ENCODE results near the gene CHRNB1.
A peak's percentile ranks its signal among the peaks of the same experiment; 100 is the strongest.

Gene CHRNB1

GRCh38 chr17:7406235-7406825 is 38.5 kb upstream of the CHRNB1 start:
- Histone ChIP-seq H3K4me2 (ENCODE audit: low read length) (no peak overlapping the region), H3K27me3 (ENCODE audit: insufficient read depth, low read length) (no peaks in the 10 kb centered on the region), H2BK120ac (ENCODE audit: insufficient read depth, low read length, poor library complexity) (no peak overlapping the region), H3K36me3 (ENCODE audit: control insufficient read depth in 1 of 2, insufficient read depth in 2 of 2, low read length in 2 of 2) (peaks cover 17 to 18% of the 10 kb centered on the region in 2 experiments), H3K18ac (ENCODE audit: low read length) (no peak overlapping the region), H4K12ac (ENCODE audit: low read depth, low read length) (no peak overlapping the region), H3K4me3 (ENCODE audit: low read depth, low read length) (no peak overlapping the region), H2BK12ac (ENCODE audit: low read length) (no peak overlapping the region), H2BK5ac (ENCODE audit: low read depth, low read length, poor library complexity) (no peak overlapping the region), H2AFZ (ENCODE audit: insufficient read depth, low read length, poor library complexity) (no peak overlapping the region), H3K9me3 (ENCODE audit: insufficient read depth, low read depth, low read length) (no peaks in the 10 kb centered on the region), H3K9ac (ENCODE audit: low read length) (no peak overlapping the region), H3K23ac (ENCODE audit: low read length) (no peak overlapping the region), H3K4ac (ENCODE audit: low read depth, low read length) (no peak overlapping the region), H3K27ac (ENCODE audit: low read depth, low read length) (no peak overlapping the region), H2AK5ac (ENCODE audit: low read length) (no peak overlapping the region), H3K14ac (ENCODE audit: low read length) (no peak overlapping the region), H3K79me1 (ENCODE audit: low read length) (peaks cover 15% of the 10 kb centered on the region), H4K8ac (ENCODE audit: low read depth, low read length) (no peak overlapping the region), H4K91ac (ENCODE audit: low read depth, low read length) (no peak overlapping the region), H3K4me1 (ENCODE audit: control insufficient read depth in 1 of 2, insufficient read depth in 2 of 2, low read length in 2 of 2) (peaks cover 4 to 12% of the 10 kb centered on the region in 2 experiments), H3K79me2 (ENCODE audit: control insufficient read depth, insufficient read depth, low read length, poor library complexity) (peaks cover 3% of the 10 kb centered on the region)
- WGBS (ENCODE audit: extremely low coverage, insufficient coverage, insufficient read length), result no CpG with 5 or more reads among the region's 12 CpGs
- no peak for DNase-seq

DNA sequence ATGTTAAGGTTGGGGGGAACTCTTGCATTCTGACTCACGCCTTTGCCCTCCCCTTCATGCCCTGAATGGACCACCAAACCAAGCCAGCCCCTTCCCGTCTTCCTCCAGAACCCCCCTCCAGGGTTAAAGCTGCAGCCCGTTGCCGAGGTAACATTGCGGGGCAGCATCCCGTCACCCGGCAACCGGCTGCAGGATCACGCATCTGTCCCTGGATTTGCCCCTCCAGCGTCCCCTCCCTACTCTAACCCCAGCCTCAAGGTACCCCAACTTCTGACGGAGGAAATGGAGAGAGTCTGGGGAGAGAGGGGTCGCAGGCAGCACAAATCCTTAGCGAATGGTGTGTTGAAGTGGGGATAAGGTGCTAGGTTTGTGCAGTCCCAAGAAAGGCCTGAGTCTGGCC is 37.8 kb upstream of the CHRNB1 start:
- no peak overlapping the region for H2AK5ac ChIP-seq (ENCODE audit: low read length)
- peaks cover 3% of the 10 kb centered on the region for H3K79me2 ChIP-seq (ENCODE audit: control insufficient read depth, insufficient read depth, low read length, poor library complexity)
- H3K14ac ChIP-seq (ENCODE audit: low read length), result no peak overlapping the region
- no peak overlapping the region for H4K12ac ChIP-seq (ENCODE audit: low read depth, low read length)
- no CpG with 5 or more reads among the region's 13 CpGs for WGBS (ENCODE audit: extremely low coverage, insufficient coverage, insufficient read length)
- no peaks in the 10 kb centered on the region for H3K27me3 ChIP-seq (ENCODE audit: insufficient read depth, low read length)
- H2BK120ac ChIP-seq (ENCODE audit: insufficient read depth, low read length, poor library complexity), result no peak overlapping the region
- peaks cover 17 to 18% of the 10 kb centered on the region in 2 experiments for H3K36me3 ChIP-seq (ENCODE audit: control insufficient read depth in 1 of 2, insufficient read depth in 2 of 2, low read length in 2 of 2)
- H3K4me3 ChIP-seq (ENCODE audit: low read depth, low read length), result no peak overlapping the region
- H3K23ac ChIP-seq (ENCODE audit: low read length), result no peak overlapping the region
- no peak for DNase-seq
- H3K4me2 ChIP-seq (ENCODE audit: low read length), result no peak overlapping the region
- H3K79me1 ChIP-seq (ENCODE audit: low read length), result peaks cover 15% of the 10 kb centered on the region
- H2BK5ac ChIP-seq (ENCODE audit: low read depth, low read length, poor library complexity), result no peak overlapping the region
- no peak overlapping the region for H4K91ac ChIP-seq (ENCODE audit: low read depth, low read length)
- no peak overlapping the region for H4K8ac ChIP-seq (ENCODE audit: low read depth, low read length)
- H3K18ac ChIP-seq (ENCODE audit: low read length), result no peak overlapping the region
- H3K27ac ChIP-seq (ENCODE audit: low read depth, low read length), result no peak overlapping the region
- H2AFZ ChIP-seq (ENCODE audit: insufficient read depth, low read length, poor library complexity), result no peak overlapping the region
- H2BK12ac ChIP-seq (ENCODE audit: low read length), result no peak overlapping the region
- H3K4ac ChIP-seq (ENCODE audit: low read depth, low read length), result no peak overlapping the region
- peaks cover 4 to 12% of the 10 kb centered on the region in 2 experiments for H3K4me1 ChIP-seq (ENCODE audit: control insufficient read depth in 1 of 2, insufficient read depth in 2 of 2, low read length in 2 of 2)
- no peaks in the 10 kb centered on the region for H3K9me3 ChIP-seq (ENCODE audit: insufficient read depth, low read depth, low read length)
- H3K9ac ChIP-seq (ENCODE audit: low read length), result no peak overlapping the region

DNA sequence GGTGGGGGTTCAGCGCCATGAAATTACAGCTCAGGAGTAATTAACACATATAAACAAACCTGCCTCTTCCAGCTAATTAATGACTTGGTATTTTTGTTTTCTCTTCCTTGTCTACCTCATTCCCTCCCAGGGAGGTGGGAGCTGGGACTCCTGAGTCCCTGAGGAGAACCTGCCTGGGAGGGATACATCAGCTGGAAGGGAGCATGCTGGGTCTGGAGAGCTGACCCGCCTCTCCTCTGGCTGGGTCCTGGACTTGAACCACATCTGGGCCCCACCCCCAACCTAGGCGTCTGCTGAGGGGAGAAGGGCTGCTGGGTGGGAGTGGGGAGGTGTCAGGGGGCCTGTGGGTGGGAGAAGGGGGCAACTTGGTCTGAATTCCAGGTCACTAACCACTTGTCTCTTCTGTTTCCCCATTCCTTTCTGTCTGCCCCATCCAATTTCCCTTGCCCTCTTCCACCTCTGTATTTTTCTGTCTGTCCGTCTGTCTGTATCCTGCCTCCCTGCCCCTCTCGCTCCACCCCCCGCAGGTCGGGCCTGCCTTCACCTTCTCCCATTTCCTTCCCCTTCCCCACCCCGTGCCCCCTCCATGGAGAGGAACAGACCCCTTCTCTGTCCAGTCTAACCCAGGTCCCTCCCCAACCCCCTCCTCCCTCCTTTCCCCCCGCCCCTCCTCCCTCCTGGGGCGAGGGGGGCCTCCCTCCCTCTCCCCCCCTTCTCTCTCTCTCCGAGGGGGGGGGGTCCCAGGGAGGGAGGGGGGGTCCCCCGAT is 37.2 kb upstream of the CHRNB1 start, which contains the start of gene NLGN2:
NLGN2 (plus strand) TSS at position 361 of the 767 bp plus-strand sequence. CDS start 411 bp downstream, outside the sequence.
- Histone ChIP-seq H2AFZ (ENCODE audit: insufficient read depth, low read length, poor library complexity) (no peak within 1 kb of the TSS), H4K8ac (ENCODE audit: low read depth, low read length) (no peak within 1 kb of the TSS), H3K4me3 (ENCODE audit: low read depth, low read length) (no peak within 1 kb of the TSS), H3K79me2 (ENCODE audit: control insufficient read depth, insufficient read depth, low read length, poor library complexity) (peaks cover 3% of the 10 kb centered on the region), H3K23ac (ENCODE audit: low read length) (no peak within 1 kb of the TSS), H3K18ac (ENCODE audit: low read length) (no peak within 1 kb of the TSS), H2BK120ac (ENCODE audit: insufficient read depth, low read length, poor library complexity) (no peak within 1 kb of the TSS), H3K79me1 (ENCODE audit: low read length) (peaks cover 15% of the 10 kb centered on the region), H3K4me1 (ENCODE audit: control insufficient read depth in 1 of 2, insufficient read depth in 2 of 2, low read length in 2 of 2) (peaks cover 4 to 12% of the 10 kb centered on the region in 2 experiments), H3K27me3 (ENCODE audit: insufficient read depth, low read length) (no peaks in the 10 kb centered on the region), H3K14ac (ENCODE audit: low read length) (no peak within 1 kb of the TSS), H4K91ac (ENCODE audit: low read depth, low read length) (no peak within 1 kb of the TSS), H3K9me3 (ENCODE audit: insufficient read depth, low read depth, low read length) (no peaks in the 10 kb centered on the region), H3K9ac (ENCODE audit: low read length) (no peak within 1 kb of the TSS), H4K12ac (ENCODE audit: low read depth, low read length) (no peak within 1 kb of the TSS), H2AK5ac (ENCODE audit: low read length) (no peak within 1 kb of the TSS), H3K4me2 (ENCODE audit: low read length) (no peak within 1 kb of the TSS), H2BK12ac (ENCODE audit: low read length) (no peak within 1 kb of the TSS), H3K36me3 (ENCODE audit: control insufficient read depth in 1 of 2, insufficient read depth in 2 of 2, low read length in 2 of 2) (peaks cover 17 to 18% of the 10 kb centered on the region in 2 experiments), H2BK5ac (ENCODE audit: low read depth, low read length, poor library complexity) (no peak within 1 kb of the TSS), H3K27ac (ENCODE audit: low read depth, low read length) (no peak within 1 kb of the TSS), H3K4ac (ENCODE audit: low read depth, low read length) (no peak within 1 kb of the TSS)
- peak in 1 of 2 donors; percentile 15 for DNase-seq
- no CpG with 5 or more reads among the region's 12 CpGs for WGBS (ENCODE audit: extremely low coverage, insufficient coverage, insufficient read length)

GRCh38 chr17:7408252-7408727 is 36.6 kb upstream of the CHRNB1 start:
- no peak overlapping the region for H3K4ac ChIP-seq (ENCODE audit: low read depth, low read length)
- peaks cover 17 to 18% of the 10 kb centered on the region in 2 experiments for H3K36me3 ChIP-seq (ENCODE audit: control insufficient read depth in 1 of 2, insufficient read depth in 2 of 2, low read length in 2 of 2)
- H3K9me3 ChIP-seq (ENCODE audit: insufficient read depth, low read depth, low read length), result no peaks in the 10 kb centered on the region
- H3K4me1 ChIP-seq (ENCODE audit: control insufficient read depth in 1 of 2, insufficient read depth in 2 of 2, low read length in 2 of 2), result peaks cover under 1 to 7% of the 10 kb centered on the region in 2 experiments
- DNase-seq, result peak; percentile 85 to 89
- H3K18ac ChIP-seq (ENCODE audit: low read length), result no peak overlapping the region
- no peak overlapping the region for H3K4me2 ChIP-seq (ENCODE audit: low read length)
- H2BK120ac ChIP-seq (ENCODE audit: insufficient read depth, low read length, poor library complexity), result no peak overlapping the region
- no peak overlapping the region for H4K91ac ChIP-seq (ENCODE audit: low read depth, low read length)
- H3K4me3 ChIP-seq (ENCODE audit: low read depth, low read length), result no peak overlapping the region
- H2BK12ac ChIP-seq (ENCODE audit: low read length), result no peak overlapping the region
- no peak overlapping the region for H2AFZ ChIP-seq (ENCODE audit: insufficient read depth, low read length, poor library complexity)
- H3K27ac ChIP-seq (ENCODE audit: low read depth, low read length), result no peak overlapping the region
- no peaks in the 10 kb centered on the region for H3K27me3 ChIP-seq (ENCODE audit: insufficient read depth, low read length)
- no peak overlapping the region for H2AK5ac ChIP-seq (ENCODE audit: low read length)
- H3K9ac ChIP-seq (ENCODE audit: low read length), result no peak overlapping the region
- H3K23ac ChIP-seq (ENCODE audit: low read length), result no peak overlapping the region
- no peak overlapping the region for H4K8ac ChIP-seq (ENCODE audit: low read depth, low read length)
- peaks cover 3% of the 10 kb centered on the region for H3K79me2 ChIP-seq (ENCODE audit: control insufficient read depth, insufficient read depth, low read length, poor library complexity)
- WGBS (ENCODE audit: extremely low coverage, insufficient coverage, insufficient read length), result no CpG with 5 or more reads among the region's 58 CpGs
- H3K14ac ChIP-seq (ENCODE audit: low read length), result no peak overlapping the region
- no peak overlapping the region for H2BK5ac ChIP-seq (ENCODE audit: low read depth, low read length, poor library complexity)
- H3K79me1 ChIP-seq (ENCODE audit: low read length), result peaks cover 11% of the 10 kb centered on the region
- no peak overlapping the region for H4K12ac ChIP-seq (ENCODE audit: low read depth, low read length)

Data from trophoblast cell (in vitro differentiated cells and primary cell).